Stimulated activated CD4-positive, alpha-beta T cell treated with anti-CD3 and anti-CD28 coated beads, Interleukin-1b, Interleukin-23, amount 100 ng/mL, for 1 hour (primary cell): Measurements from ENCODE around the gene TNPO3.
"Not testable (repeated sequence)": the region's sequence is repeated elsewhere in the genome, so short reads cannot be mapped to it uniquely, and the experiment has no call there.

Experiments
- DNase-seq, 2 donors: peaks; one replicate each; pipeline ENCODE4 v3.0.0-alpha.2; 2020; ENCODE audit warnings: low read depth in 2 of 2

Gene TNPO3

GRCh38 chr7:129014501-129015101 is 40.3 kb downstream of the TNPO3 start:
- no peak for DNase-seq

- no peak for DNase-seq
Measured at GRCh38 chr7:129013048-129013724, 41.7 kb downstream of the TNPO3 start.

GRCh38 chr7:129012641-129013040 is 42.3 kb downstream of the TNPO3 start:
- no peak for DNase-seq

GRCh38 chr7:129010075-129010474 is 44.8 kb downstream of the TNPO3 start:
- DNase-seq = no peak

- no peak for DNase-seq
Measured at GRCh38 chr7:129009437-129009836, 45.5 kb downstream of the TNPO3 start.

- no peak for DNase-seq
Measured at GRCh38 chr7:129008645-129009414, 46.1 kb downstream of the TNPO3 start.

GRCh38 chr7:129007572-129007971 is 47.3 kb downstream of the TNPO3 start:
- no peak for DNase-seq

- no peak for DNase-seq
Measured at GRCh38 chr7:129006636-129007414, 48.1 kb downstream of the TNPO3 start.

GRCh38 chr7:129005186-129005585 is 49.7 kb downstream of the TNPO3 start:
- no peak for DNase-seq

- no peak for DNase-seq
Measured at GRCh38 chr7:128997181-128997580, 57.7 kb downstream of the TNPO3 start.

- DNase-seq = not testable (repeated sequence)
Measured at GRCh38 chr7:128994560-128994959, 60.4 kb downstream of the TNPO3 start.

- DNase-seq = no peak
Measured at GRCh38 chr7:128993419-128993818, 61.5 kb downstream of the TNPO3 start.

GRCh38 chr7:128989961-128990360 is 65.0 kb downstream of the TNPO3 start:
- DNase-seq = no peak

GRCh38 chr7:128988372-128988771 is 66.5 kb downstream of the TNPO3 start:
- DNase-seq = no peak

GRCh38 chr7:128986609-128987008 is 68.3 kb downstream of the TNPO3 start:
- DNase-seq = no peak

GRCh38 chr7:128985660-128986059 is 69.3 kb downstream of the TNPO3 start:
- DNase-seq = no peak

GRCh38 chr7:128982105-128982504 is 72.8 kb downstream of the TNPO3 start:
- DNase-seq = no peak

- no peak for DNase-seq
Measured at GRCh38 chr7:128974241-128974934, 80.5 kb downstream of the TNPO3 start.

- DNase-seq = no peak
Measured at GRCh38 chr7:128968624-128969023, 86.3 kb downstream of the TNPO3 start.

- no peak for DNase-seq
Measured at GRCh38 chr7:128963327-128963757, 91.6 kb downstream of the TNPO3 start.

- DNase-seq = no peak
Measured at GRCh38 chr7:128962899-128963298, 92.0 kb downstream of the TNPO3 start.
